EL (cell line): Measurements from ENCODE around the gene STK17B.
A peak's percentile ranks its signal among the peaks of the same experiment; 100 is the strongest.
"Not testable (repeated sequence)": the region's sequence is repeated elsewhere in the genome, so short reads cannot be mapped to it uniquely, and the experiment has no call there.

Source experiments
- DNase-seq: peaks from one replicate; pipeline ENCODE4 v3.0.0-alpha.2; 2016

STK17B gene

GRCh38 chr2:196171248-196171871 is at the start of gene STK17B:
TSS of gene STK17B (minus strand) at chr2:196171578. CDS start at chr2:196163383, 8,195 bp downstream.
- peak; percentile 94 for DNase-seq

- DNase-seq: no peak
Measured at GRCh38 chr2:196220671-196221070, 49.3 kb upstream of the STK17B start.

GRCh38 chr2:196219671-196220070 is 48.3 kb upstream of the STK17B start:
- DNase-seq: no peak

GRCh38 chr2:196218106-196218505 is 46.7 kb upstream of the STK17B start:
- DNase-seq: no peak

GRCh38 chr2:196217116-196217515 is 45.7 kb upstream of the STK17B start:
- no peak for DNase-seq

GRCh38 chr2:196215376-196215775 is 44.0 kb upstream of the STK17B start:
- DNase-seq: no peak

GRCh38 chr2:196214156-196214555 is 42.8 kb upstream of the STK17B start:
- DNase-seq: no peak

GRCh38 chr2:196213252-196213980 is 42.0 kb upstream of the STK17B start:
- DNase-seq: no peak

GRCh38 chr2:196208915-196209314 is 37.5 kb upstream of the STK17B start:
- DNase-seq: peak; percentile 25

GRCh38 chr2:196206804-196207203 is 35.4 kb upstream of the STK17B start:
- no peak for DNase-seq

- DNase-seq: no peak
Measured at GRCh38 chr2:196205881-196206435, 34.6 kb upstream of the STK17B start.

- DNase-seq: no peak
Measured at GRCh38 chr2:196205011-196205766, 33.8 kb upstream of the STK17B start.

- DNase-seq: no peak
Measured at GRCh38 chr2:196201229-196202009, 30.0 kb upstream of the STK17B start.

- DNase-seq: no peak
Measured at GRCh38 chr2:196200557-196200956, 29.2 kb upstream of the STK17B start.

GRCh38 chr2:196195758-196196157 is 24.4 kb upstream of the STK17B start:
- DNase-seq: no peak

- DNase-seq: no peak
Measured at GRCh38 chr2:196195302-196195701, 23.9 kb upstream of the STK17B start.

- no peak for DNase-seq
Measured at GRCh38 chr2:196191541-196191940, 20.2 kb upstream of the STK17B start.

- DNase-seq: no peak
Measured at GRCh38 chr2:196187898-196188458, 16.6 kb upstream of the STK17B start.

GRCh38 chr2:196187175-196187700 is 15.9 kb upstream of the STK17B start:
- DNase-seq: not testable (repeated sequence)

- DNase-seq: no peak
Measured at GRCh38 chr2:196186266-196186980, 15.0 kb upstream of the STK17B start.

- no peak for DNase-seq
Measured at GRCh38 chr2:196184921-196185320, 13.5 kb upstream of the STK17B start.
